Measurements from ENCODE around the gene E4F1. TPM values are rescaled to one million over a fixed set of nuclear protein-coding genes. Genes with fewer than 3 reads are reported as not detected.
"Not testable (repeated sequence)": the region's sequence is repeated elsewhere in the genome, so short reads cannot be mapped to it uniquely, and the experiment has no call there.

The E4F1 gene
- total and polyA plus RNA-seq, 3 donors from 2014 or later = 20.0 to 69.4 (median 57.4) TPM

DNA sequence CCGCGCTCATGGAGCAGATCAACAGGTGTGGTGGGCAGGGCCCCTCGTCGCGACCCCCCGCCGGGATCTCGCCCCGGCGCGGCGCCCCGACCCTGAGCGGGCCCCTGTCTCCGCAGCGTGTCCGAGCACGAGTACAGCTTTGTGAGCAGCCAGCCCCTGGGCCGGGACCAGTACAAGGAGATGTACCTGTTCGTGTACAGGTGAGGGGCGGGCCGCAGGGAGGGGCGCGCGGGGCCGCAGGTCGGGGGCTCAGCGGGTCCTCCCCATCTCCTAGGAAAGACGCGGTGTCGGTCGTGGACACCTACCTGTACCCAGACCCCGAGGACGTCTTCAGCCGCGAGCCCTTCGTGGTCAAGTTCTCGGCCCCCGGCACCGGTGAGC, 13.7 kb downstream of the E4F1 start:
- intact Hi-C loops (cut with DNase I; ENCODE audit: low total_unique reads) = no loop called here
- WGBS, 2 donors = 31% methylated on average over 20 of the region's 40 CpGs; no CpG with 5 or more reads in 1 of the 2 donors
- Histone ChIP-seq H3K9me3 (no peaks in the 10 kb centered on the region), H3K4me1 (peaks cover 9% of the 10 kb centered on the region), H3K27me3 (no peaks in the 10 kb centered on the region), H3K27ac (no peak overlapping the region), H3K36me3 (ENCODE audit: low read depth, missing control alignments) (no peaks in the 10 kb centered on the region), H3K4me3 (peak overlapping the region; percentile 15 to 17)
- TF ChIP-seq, protein P1, sequence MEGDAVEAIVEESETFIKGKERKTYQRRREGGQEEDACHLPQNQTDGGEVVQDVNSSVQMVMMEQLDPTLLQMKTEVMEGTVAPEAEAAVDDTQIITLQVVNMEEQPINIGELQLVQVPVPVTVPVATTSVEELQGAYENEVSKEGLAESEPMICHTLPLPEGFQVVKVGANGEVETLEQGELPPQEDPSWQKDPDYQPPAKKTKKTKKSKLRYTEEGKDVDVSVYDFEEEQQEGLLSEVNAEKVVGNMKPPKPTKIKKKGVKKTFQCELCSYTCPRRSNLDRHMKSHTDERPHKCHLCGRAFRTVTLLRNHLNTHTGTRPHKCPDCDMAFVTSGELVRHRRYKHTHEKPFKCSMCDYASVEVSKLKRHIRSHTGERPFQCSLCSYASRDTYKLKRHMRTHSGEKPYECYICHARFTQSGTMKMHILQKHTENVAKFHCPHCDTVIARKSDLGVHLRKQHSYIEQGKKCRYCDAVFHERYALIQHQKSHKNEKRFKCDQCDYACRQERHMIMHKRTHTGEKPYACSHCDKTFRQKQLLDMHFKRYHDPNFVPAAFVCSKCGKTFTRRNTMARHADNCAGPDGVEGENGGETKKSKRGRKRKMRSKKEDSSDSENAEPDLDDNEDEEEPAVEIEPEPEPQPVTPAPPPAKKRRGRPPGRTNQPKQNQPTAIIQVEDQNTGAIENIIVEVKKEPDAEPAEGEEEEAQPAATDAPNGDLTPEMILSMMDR (IDR thresholded peaks at IDR 0.05) = no peak
- TF ChIP-seq POLR2A (IDR thresholded peaks at IDR 0.05) = no peak
- no peak for DNase-seq

DNA sequence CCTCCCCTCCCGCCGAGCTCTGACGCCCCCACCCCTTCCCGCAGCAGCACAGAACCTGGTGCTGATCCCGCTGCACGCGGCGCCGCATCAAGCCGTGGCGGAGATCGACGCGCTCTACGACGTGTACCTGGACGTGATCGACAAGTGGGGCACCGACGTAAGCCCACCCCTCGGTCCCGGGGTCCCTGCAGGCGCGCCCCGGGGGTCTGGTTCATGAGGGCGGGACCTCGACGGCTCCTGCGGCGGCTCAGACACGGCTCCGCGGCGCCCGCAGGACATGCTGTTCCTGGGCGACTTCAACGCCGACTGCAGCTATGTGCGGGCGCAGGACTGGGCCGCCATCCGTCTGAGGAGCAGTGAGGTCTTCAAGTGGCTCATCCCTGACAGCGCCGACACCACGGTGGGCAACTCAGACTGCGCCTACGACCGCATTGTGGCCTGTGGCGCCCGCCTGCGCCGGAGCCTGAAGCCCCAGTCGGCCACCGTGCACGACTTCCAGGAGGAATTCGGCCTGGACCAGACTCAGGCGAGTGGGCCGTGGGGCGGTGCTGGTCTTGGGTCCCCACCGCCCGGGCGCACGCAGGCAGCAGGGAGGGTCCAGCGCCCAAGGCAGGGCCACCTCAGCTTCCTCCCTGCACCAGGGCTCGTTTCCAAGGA, 14.2 kb downstream of the E4F1 start:
- intact Hi-C loops (cut with DNase I; ENCODE audit: low total_unique reads) = no loop called here
- Histone ChIP-seq H3K9me3 (no peaks in the 10 kb centered on the region), H3K4me1 (peaks cover 9% of the 10 kb centered on the region), H3K4me3 (peak overlapping the region in 1 of 2 donors; percentile 17), H3K36me3 (ENCODE audit: low read depth, missing control alignments) (no peaks in the 10 kb centered on the region), H3K27ac (no peak overlapping the region), H3K27me3 (no peaks in the 10 kb centered on the region)
- DNase-seq = no peak
- 43% methylated on average over 40 of the region's 65 CpGs; no CpG with 5 or more reads in 1 of the 2 donors for WGBS, 2 donors
- TF ChIP-seq POLR2A (IDR thresholded peaks at IDR 0.05) = no peak
- TF ChIP-seq, protein P1 (IDR thresholded peaks at IDR 0.05) = no peak

DNA sequence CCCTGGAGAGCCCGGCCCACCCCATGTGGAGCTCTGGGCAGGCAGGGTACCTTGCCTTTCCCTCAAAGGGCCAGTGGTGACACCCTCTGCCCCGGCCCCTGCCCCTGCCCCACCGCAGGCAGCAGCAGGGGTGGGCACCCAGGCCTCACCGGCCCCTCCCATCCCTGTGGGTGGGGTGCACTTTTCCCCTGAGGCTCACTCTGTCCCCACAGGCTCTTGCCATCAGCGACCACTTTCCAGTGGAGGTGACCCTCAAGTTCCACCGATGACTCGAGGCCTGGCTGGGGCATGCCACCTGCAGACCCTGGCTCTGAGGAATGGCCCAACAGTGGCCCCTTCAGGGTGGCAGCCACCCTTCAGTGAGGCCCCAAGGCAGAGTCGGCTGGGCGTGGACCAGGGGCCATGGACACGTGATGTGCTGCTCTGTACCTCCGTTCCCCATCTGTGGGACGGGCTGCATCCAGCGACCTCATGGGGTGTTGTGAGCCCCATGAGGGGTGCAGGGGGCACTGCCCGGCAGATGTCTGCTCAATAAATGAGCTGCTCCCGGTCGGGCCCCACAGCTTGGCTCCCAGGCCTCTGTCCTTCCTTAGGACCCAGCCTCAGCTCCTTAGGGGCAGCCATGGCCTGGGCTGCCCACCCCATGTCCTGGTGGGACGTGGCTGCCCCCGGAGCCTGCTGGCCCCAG, 14.9 kb downstream of the E4F1 start:
- Histone ChIP-seq H3K4me1 (peaks cover 9% of the 10 kb centered on the region), H3K4me3 (no peak overlapping the region), H3K27ac (no peak overlapping the region), H3K27me3 (no peaks in the 10 kb centered on the region), H3K36me3 (ENCODE audit: low read depth, missing control alignments) (no peaks in the 10 kb centered on the region), H3K9me3 (no peaks in the 10 kb centered on the region)
- TF ChIP-seq POLR2A (IDR thresholded peaks at IDR 0.05) = no peak
- TF ChIP-seq, protein P1 (IDR thresholded peaks at IDR 0.05) = no peak
- DNase-seq = no peak
- intact Hi-C loops (cut with DNase I; ENCODE audit: low total_unique reads) = no loop called here
- WGBS, 2 donors = 60 to 75% methylated on average over 1 to 18 of the region's 18 CpGs

DNA sequence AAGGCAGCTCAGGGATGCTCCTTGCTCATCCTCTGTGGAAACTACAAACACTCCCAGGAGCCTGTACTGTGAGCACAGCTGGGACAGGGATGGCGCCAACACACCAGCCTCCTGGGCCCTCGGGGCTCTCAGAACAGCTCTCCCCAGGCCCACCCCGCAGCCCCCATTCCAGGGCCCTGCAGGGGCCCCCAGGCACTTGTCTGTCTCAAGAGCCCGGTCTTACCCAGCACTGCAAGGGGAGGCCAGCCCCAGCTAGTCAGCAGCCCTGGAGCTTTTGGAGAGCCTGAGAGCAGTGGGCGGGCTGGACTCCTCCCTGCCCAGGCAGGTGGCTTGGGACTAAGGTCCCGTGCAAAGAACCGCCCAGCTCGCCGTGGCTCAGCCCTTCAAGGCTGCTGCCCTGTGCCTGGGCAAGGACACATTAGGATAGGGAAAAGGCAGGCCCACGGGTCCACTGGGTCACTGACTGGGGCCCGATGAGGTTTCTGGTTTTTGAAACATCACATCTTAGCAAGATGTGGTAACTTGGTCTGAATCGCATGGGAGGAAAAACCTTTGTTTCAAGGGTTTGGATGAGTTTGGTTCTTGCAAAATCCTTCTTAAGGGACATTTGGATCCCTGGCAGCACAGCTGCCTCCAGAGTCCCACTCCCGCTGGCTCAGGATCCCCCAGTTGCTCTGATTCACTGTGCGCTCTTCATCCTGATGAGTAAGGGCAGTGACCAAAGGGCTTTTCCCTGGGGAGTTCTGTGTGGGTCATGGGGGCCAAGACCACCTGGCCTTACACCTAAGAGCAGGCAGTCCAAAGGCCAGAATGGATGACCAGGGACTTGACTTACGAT, 15.7 kb downstream of the E4F1 start:
- H3K9me3 ChIP-seq = no peaks in the 10 kb centered on the region
- DNase-seq = no peak
- no peak overlapping the region for H3K27ac ChIP-seq
- H3K27me3 ChIP-seq = no peaks in the 10 kb centered on the region
- 84 to 87% methylated on average over 5 to 15 of the region's 15 CpGs for WGBS, 2 donors
- H3K4me1 ChIP-seq = peaks cover 9% of the 10 kb centered on the region
- intact Hi-C loops (cut with DNase I; ENCODE audit: low total_unique reads) = no loop called here
- no peaks in the 10 kb centered on the region for H3K36me3 ChIP-seq (ENCODE audit: low read depth, missing control alignments)
- TF ChIP-seq, protein P1 (IDR thresholded peaks at IDR 0.05) = no peak
- no peak for TF ChIP-seq POLR2A (IDR thresholded peaks at IDR 0.05)
- no peak overlapping the region for H3K4me3 ChIP-seq

DNA sequence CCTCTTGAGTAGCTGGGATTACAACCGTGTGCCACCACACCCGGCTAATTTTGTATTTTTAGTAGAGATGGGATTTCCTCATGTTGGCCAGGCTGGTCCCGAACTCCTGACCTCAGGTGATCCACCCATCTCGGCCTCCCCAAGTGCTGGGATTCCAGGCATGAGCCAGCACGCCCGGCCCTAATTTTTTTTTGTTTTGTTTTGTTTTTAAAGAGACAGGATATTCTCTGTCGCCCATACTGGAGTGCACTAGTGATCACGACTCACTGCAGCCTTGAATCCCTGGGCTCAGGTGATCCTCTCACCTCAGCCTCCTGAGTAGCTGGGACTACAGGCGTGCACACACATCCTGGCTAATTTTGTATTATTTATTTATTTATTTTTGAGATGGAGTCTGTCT, 16.9 kb downstream of the E4F1 start:
- intact Hi-C loops (cut with DNase I; ENCODE audit: low total_unique reads); H3K27me3 ChIP-seq; H3K4me1 ChIP-seq; H3K4me3 ChIP-seq; DNase-seq; H3K27ac ChIP-seq; H3K9me3 ChIP-seq; H3K36me3 ChIP-seq (ENCODE audit: low read depth, missing control alignments): not testable (repeated sequence)
- WGBS, 2 donors = 80 to 87% methylated on average over 9 of the region's 9 CpGs

Data from testis (tissue), 3 donors.